ENCODE measurements around the gene PLK5. TPM values are rescaled to one million over a fixed set of nuclear protein-coding genes. Genes with fewer than 3 reads are reported as not detected.

Gene PLK5
- total RNA-seq, 1 donor = under 0.01 TPM

DNA sequence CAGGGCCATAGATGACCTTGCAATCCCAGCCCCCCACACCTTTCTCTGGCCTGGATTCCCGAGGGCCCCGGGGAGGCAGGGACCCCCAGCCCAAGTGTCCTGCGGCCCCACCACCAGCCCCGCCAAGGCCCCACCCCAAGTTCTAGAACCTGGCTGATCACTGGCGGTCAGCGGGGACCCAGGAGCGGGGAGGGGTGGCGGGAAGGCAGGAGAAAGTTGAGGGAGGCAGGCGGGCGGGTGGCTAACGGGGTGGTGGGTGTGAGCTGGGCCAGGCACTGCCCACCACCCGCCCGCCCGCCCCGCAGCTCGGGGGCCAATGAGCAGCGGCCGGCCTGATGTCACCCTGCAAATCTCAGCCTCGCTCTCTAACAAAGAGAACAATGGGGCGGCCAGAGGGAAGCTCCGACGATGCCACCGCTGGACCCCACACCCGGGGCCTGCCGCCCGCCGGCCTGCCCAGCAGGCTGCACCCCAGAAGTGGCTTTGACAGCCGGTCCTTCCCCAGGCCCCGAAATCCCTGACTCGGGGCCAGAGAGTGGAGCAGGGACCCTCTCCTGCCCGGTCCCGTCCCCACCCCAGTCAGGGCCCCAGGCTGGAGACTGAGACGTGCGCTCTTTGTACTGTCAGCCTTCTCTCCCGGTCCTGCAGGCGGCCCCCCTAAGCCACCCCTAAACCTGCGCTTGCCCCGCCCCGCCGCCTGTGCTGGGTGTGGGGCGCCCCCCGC is 42.7 kb downstream of the PLK5 start:
- peak overlapping the region; percentile 73 for H3K4me3 ChIP-seq (ENCODE audit: low read depth, low read length)
- DNase-seq (ENCODE audit: low read depth) = peak; percentile 78
- TF ChIP-seq, protein P1, sequence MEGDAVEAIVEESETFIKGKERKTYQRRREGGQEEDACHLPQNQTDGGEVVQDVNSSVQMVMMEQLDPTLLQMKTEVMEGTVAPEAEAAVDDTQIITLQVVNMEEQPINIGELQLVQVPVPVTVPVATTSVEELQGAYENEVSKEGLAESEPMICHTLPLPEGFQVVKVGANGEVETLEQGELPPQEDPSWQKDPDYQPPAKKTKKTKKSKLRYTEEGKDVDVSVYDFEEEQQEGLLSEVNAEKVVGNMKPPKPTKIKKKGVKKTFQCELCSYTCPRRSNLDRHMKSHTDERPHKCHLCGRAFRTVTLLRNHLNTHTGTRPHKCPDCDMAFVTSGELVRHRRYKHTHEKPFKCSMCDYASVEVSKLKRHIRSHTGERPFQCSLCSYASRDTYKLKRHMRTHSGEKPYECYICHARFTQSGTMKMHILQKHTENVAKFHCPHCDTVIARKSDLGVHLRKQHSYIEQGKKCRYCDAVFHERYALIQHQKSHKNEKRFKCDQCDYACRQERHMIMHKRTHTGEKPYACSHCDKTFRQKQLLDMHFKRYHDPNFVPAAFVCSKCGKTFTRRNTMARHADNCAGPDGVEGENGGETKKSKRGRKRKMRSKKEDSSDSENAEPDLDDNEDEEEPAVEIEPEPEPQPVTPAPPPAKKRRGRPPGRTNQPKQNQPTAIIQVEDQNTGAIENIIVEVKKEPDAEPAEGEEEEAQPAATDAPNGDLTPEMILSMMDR (IDR thresholded peaks at IDR 0.05; ENCODE audit: insufficient read depth, low read depth, low read length) = no peak

DNA sequence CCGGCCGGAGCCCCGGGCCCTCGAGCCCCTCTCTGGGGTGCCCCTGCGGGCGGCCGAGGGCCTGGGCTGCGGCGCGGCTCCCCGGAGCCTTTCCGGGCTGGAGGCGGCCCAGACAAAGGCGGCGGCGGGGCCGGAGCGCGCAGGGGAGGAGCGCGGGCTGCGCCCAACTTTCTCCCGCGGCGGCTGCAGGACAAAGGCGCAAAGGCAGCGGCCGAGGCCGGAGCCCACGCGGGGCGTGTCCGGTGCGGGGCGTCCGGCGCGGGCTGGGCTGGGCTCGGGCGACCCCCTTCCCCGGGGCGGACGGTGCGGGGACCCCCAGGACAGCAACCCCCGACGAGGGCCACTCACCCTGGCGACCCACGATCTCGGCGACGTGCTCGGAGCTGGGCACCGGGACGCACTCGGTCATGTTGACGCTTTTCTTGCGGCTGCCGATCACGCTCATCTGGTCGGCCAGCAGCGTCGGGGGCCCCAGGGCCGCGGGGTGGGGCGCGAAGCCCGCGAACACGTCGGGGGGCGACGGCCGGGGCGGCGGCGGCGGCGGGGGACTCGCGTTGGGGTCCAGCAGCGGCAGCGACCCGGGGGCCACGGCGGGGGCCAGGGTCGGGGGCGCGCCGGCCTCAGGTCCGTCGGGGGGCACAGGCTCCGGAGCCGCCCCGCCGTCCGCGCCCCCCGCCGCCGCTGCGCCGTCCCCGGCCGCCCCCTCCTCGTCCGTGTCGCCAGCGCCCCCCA is 43.4 kb downstream of the PLK5 start:
- peak overlapping the region; percentile 73 for H3K4me3 ChIP-seq (ENCODE audit: low read depth, low read length)
- TF ChIP-seq, protein P1 (IDR thresholded peaks at IDR 0.05; ENCODE audit: insufficient read depth, low read depth, low read length) = no peak
- peak; percentile 8 for DNase-seq (ENCODE audit: low read depth)

DNA sequence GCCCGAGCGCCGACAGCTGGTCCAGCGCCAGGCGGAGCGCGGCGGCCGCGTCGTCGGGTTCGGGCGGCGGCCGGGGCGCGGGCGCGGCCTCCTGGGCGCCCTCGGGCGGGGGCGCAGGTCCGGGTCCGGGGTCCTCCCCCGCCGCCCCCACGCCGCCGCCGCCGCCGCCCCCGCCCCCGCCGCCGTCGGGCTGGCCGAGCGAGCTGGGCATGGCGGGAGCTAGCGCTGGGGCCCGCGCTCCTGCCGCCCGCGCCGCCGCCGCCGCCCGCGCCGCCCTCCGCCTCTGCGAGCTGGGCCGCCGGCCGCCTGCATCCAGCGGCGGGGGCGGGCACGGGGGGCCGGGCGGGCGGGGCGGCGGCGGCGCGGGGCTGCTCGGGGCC is 44.0 kb downstream of the PLK5 start:
- no peak for DNase-seq (ENCODE audit: low read depth)

DNA sequence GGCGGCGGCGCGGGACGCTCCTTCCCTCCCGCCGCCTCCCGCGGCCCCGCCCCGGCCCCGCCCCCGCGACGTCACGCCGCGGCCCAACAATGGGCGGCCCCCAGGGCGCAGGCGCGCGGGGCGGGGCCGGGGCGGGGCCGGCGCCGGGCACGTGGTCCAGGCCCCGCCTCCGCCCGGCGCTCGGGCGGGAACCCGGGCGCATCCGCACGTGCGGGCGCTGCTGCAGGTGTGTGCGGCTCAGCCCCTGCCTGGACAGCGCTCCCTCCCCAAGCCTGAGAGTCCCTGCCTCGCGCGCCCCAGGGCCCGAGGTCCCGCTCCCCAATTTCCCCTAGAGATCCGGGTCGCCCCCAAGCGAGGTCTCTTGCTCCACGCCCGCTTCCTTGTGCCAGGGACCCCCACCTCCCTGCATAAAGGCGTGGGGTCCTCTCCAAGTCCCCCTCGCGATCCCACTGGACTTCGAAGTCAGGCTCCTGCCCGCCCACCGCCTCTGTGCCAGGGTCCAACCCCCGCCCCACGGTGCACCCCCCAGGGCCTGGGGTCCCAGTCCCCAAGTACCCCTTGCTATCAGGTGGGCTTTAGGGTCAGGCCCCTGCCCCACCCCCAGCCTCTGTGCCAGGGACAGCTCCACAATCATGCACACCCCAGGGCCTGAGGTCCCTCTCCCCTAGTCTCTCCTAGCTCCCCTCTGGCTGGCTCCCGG is 44.6 kb downstream of the PLK5 start, which contains the start of gene MEX3D:
MEX3D (minus strand) TSS at position 6 of the 700 bp plus-strand sequence. CDS start 267 bp downstream, outside the sequence.
- DNase-seq (ENCODE audit: low read depth) = peak; percentile 64
- H3K4me3 ChIP-seq (ENCODE audit: low read depth, low read length) = peak within 1 kb of the TSS; percentile 73
- TF ChIP-seq, protein P1 (IDR thresholded peaks at IDR 0.05; ENCODE audit: insufficient read depth, low read depth, low read length) = no peak

More for the DNA sequence above, 44.0 kb downstream of the PLK5 start:
- peak overlapping the region; percentile 73 for H3K4me3 ChIP-seq (ENCODE audit: low read depth, low read length)
- TF ChIP-seq, protein P1 (IDR thresholded peaks at IDR 0.05; ENCODE audit: insufficient read depth, low read depth, low read length) = no peak

DNA sequence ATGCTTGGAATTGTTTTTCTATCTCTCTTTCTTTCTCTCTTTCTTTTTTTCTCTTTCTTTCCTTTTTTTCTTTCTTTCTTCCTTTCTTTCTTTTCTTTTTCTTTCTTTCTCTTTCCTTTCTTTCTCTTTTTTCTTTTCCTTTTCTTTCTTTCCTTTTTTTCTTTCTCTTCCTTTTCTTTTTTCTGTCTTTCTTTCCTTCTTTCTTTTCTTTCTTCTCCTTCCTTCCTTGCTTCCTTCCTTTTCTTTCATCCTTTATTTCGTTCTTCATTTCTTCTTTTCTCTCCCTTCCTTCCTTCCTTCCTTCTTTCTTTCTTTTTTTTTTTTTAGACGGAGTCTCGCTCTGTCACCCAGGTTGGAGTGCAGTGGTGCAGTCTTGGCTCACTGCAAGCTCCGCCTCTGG is 46.1 kb downstream of the PLK5 start:
- TF ChIP-seq, protein P1 (IDR thresholded peaks at IDR 0.05; ENCODE audit: insufficient read depth, low read depth, low read length) = no peak
- no peak overlapping the region for H3K4me3 ChIP-seq (ENCODE audit: low read depth, low read length)
- no peak for DNase-seq (ENCODE audit: low read depth)

DNA sequence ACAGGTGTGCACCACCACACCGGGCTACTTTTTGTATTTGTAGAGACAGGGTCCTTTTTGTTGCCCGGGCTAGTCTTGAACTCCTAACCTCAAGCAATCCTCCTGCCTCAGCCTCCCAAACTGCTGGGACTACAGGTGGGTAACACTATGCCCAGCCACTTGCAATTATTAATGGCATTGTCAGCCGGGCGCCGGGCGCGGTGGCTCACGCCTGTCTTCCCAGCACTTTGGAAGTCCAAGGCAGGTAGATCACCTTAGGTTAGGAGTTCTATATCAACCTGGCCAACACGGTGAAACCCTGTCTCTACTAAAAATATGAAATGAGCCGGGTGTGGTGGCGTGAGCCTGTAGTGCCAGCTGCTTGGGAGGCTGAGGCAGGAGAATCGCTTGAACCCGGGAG is 47.0 kb downstream of the PLK5 start:
- DNase-seq (ENCODE audit: low read depth) = no peak
- TF ChIP-seq, protein P1 (IDR thresholded peaks at IDR 0.05; ENCODE audit: insufficient read depth, low read depth, low read length) = no peak
- H3K4me3 ChIP-seq (ENCODE audit: low read depth, low read length) = no peak overlapping the region

Data from fibroblast of villous mesenchyme (primary cell).